ENCODE measurements around the gene KDM2A.

Gene KDM2A

DNA sequence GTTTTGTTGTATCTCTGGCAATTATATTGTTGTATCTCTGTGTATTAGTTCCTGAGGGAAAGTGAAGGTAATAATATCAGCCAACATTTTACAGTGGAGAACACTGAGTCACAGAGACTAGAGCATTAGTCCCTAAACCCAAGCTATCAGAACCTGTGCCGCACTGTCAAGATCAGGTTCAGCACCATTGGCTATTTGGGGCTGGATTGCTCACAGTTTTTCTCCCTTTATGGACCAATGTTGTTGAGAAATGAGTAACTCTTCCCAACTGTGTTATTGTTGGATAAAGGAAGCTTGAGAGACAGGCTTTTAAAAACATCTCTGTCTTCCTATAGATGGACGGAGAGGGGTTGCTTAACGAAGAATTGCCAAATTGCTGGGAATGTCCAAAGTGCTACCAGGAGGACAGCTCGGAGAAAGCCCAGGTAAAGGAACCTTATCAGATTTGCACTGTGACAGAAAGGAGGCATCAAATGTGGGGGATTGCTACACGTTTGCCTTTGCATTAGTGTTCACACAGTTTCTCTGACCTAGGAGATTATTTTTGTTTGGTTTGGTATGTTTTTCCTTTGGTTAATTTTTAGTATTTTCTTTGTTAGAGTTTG is 129.0 kb downstream of the KDM2A start (continued):
- TF ChIP-seq ZNF521 (tag by site-specific recombination; IDR thresholded peaks at IDR 0.05), result no peak

DNA sequence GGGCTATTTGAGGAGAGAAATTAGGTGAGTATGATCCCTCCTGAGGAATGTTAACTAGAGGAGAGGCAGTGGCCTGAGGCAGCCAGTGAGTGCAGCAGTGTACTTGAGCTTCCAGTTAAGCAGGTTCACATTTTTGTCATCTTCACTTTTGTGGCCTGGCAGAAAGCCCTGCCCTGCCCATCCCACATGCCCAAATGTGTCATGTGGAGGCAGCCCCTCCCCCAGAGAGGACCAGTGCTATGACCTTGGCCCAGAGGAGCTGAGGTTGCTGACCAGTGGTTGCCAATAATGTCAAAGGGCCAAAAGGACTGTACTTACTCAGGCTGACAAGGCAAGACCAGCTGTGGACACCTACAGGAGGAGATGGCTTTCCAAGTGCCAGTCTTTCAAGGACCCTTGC is 129.6 kb downstream of the KDM2A start:
- ChIA-PET POLR2A (interaction anchor here (2.9 kb wide), 1 partner anchor 9 kb away, joined by 8 read pairs; no protein-coding TSS in a partner anchor), CTCF (interaction anchor here (9.9 kb wide), 1 partner anchor 14 kb away, joined by 65 read pairs; no protein-coding TSS in a partner anchor)
- Histone ChIP-seq H3K4me1 (ENCODE audit: control insufficient read depth, insufficient read depth, low read length) (no peaks in the 10 kb centered on the region), H3K27ac (ENCODE audit: extremely low read depth, low read depth, low read length) (no peak overlapping the region), H3K4me3 (ENCODE audit: low read depth, low read length) (no peak overlapping the region), H3K9me3 (ENCODE audit: control insufficient read depth, insufficient read depth, low read depth, low read length) (no peaks in the 10 kb centered on the region), H3K36me3 (ENCODE audit: control insufficient read depth in 2 of 2, insufficient read depth in 1 of 2, low read length in 2 of 2) (peaks cover 7 to 97% of the 10 kb centered on the region in 2 experiments; a peak in 2 of 3 replicates)
- no peak for TF ChIP-seq ZNF175 (tag by site-specific recombination; IDR thresholded peaks at IDR 0.05)
- no peak for TF ChIP-seq ZBTB21 (tag by site-specific recombination; IDR thresholded peaks at IDR 0.05)
- TF ChIP-seq SCRT1 (tag by site-specific recombination; IDR thresholded peaks at IDR 0.05; ENCODE audit: borderline replicate concordance), result no peak
- no peak for TF ChIP-seq PRDM1 (tag by site-specific recombination; IDR thresholded peaks at IDR 0.05)

DNA sequence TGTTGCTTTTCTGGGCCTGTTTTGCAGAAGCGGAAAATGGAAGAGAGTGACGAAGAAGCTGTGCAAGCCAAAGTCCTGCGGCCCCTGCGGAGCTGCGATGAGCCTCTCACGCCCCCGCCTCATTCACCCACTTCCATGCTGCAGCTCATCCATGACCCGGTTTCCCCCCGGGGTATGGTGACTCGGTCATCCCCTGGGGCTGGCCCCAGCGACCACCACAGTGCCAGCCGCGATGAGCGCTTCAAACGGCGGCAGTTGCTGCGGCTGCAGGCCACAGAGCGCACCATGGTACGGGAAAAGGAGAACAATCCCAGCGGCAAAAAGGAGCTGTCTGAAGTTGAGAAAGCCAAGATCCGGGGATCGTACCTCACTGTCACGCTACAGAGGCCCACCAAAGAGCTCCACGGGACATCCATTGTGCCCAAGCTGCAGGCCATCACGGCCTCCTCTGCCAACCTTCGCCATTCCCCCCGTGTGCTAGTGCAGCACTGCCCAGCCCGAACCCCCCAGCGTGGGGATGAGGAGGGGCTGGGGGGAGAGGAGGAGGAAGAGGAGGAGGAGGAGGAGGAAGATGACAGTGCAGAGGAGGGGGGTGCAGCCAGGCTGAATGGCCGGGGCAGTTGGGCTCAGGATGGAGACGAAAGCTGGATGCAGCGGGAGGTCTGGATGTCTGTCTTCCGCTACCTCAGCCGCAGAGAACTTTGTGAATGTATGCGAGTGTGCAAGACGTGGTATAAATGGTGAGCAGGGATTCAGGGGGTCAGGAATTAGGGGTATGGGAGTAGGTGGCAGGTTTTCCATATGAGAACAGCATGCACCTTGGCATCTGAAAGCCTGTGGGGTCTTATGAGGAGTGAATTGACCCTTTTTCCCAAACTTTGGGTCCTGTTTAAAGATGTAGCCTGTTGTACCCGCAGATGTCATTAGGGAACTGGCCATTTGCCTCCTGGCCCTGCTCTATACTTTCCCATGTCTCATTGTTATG is 131.3 kb downstream of the KDM2A start:
- no peaks in the 10 kb centered on the region for H3K9me3 ChIP-seq (ENCODE audit: control insufficient read depth, insufficient read depth, low read depth, low read length)
- H3K27ac ChIP-seq (ENCODE audit: extremely low read depth, low read depth, low read length), result no peak overlapping the region
- ChIA-PET CTCF (interaction anchor here (0.5 to 9.9 kb wide), 4 partner anchors 12 to 135 kb away, joined by 3 to 65 read pairs (median 4); no protein-coding TSS in a partner anchor), POLR2A (interaction anchor here (1.0 to 2.9 kb wide), 1 partner anchor 11 kb away, joined by 3 to 8 read pairs; no protein-coding TSS in a partner anchor)
- H3K4me1 ChIP-seq (ENCODE audit: control insufficient read depth, insufficient read depth, low read length), result no peaks in the 10 kb centered on the region
- no peak overlapping the region for H3K4me3 ChIP-seq (ENCODE audit: low read depth, low read length)
- TF ChIP-seq ZNF513 (tag by site-specific recombination; IDR thresholded peaks at IDR 0.05) (peak; percentile 77), SETDB1 (IDR thresholded peaks at IDR 0.05; ENCODE audit: insufficient read length, low read length) (no peak), ZNF239 (tag by site-specific recombination; IDR thresholded peaks at IDR 0.05) (no peak)
- peaks cover 7 to 97% of the 10 kb centered on the region in 2 experiments; a peak in 2 of 3 replicates for H3K36me3 ChIP-seq (ENCODE audit: control insufficient read depth in 2 of 2, insufficient read depth in 1 of 2, low read length in 2 of 2)

- Histone ChIP-seq H3K36me3 (ENCODE audit: control insufficient read depth in 2 of 2, insufficient read depth in 1 of 2, low read length in 2 of 2) (peaks cover 7 to 99% of the 10 kb centered on the region in 2 experiments; a peak in 2 of 3 replicates), H3K27ac (ENCODE audit: extremely low read depth, low read depth, low read length) (no peak overlapping the region), H3K9me3 (ENCODE audit: control insufficient read depth, insufficient read depth, low read depth, low read length) (no peaks in the 10 kb centered on the region), H3K4me3 (ENCODE audit: low read depth, low read length) (no peak overlapping the region), H3K4me1 (ENCODE audit: control insufficient read depth, insufficient read depth, low read length) (no peaks in the 10 kb centered on the region)
- CTCF ChIA-PET, result interaction anchor here (0.6 to 9.9 kb wide), 5 partner anchors 11 to 209 kb away, joined by 3 to 65 read pairs (median 3); no protein-coding TSS in a partner anchor
- POLR2A ChIA-PET, result interaction anchor here (1.0 kb wide), 1 partner anchor 12 kb away, joined by 3 read pairs; no protein-coding TSS in a partner anchor
- TF ChIP-seq ZBTB6 (tag by site-specific recombination; IDR thresholded peaks at IDR 0.05), result no peak
- TF ChIP-seq TSHZ1 (tag by site-specific recombination; IDR thresholded peaks at IDR 0.05; ENCODE audit: borderline replicate concordance), result no peak
- TF ChIP-seq, protein P1, sequence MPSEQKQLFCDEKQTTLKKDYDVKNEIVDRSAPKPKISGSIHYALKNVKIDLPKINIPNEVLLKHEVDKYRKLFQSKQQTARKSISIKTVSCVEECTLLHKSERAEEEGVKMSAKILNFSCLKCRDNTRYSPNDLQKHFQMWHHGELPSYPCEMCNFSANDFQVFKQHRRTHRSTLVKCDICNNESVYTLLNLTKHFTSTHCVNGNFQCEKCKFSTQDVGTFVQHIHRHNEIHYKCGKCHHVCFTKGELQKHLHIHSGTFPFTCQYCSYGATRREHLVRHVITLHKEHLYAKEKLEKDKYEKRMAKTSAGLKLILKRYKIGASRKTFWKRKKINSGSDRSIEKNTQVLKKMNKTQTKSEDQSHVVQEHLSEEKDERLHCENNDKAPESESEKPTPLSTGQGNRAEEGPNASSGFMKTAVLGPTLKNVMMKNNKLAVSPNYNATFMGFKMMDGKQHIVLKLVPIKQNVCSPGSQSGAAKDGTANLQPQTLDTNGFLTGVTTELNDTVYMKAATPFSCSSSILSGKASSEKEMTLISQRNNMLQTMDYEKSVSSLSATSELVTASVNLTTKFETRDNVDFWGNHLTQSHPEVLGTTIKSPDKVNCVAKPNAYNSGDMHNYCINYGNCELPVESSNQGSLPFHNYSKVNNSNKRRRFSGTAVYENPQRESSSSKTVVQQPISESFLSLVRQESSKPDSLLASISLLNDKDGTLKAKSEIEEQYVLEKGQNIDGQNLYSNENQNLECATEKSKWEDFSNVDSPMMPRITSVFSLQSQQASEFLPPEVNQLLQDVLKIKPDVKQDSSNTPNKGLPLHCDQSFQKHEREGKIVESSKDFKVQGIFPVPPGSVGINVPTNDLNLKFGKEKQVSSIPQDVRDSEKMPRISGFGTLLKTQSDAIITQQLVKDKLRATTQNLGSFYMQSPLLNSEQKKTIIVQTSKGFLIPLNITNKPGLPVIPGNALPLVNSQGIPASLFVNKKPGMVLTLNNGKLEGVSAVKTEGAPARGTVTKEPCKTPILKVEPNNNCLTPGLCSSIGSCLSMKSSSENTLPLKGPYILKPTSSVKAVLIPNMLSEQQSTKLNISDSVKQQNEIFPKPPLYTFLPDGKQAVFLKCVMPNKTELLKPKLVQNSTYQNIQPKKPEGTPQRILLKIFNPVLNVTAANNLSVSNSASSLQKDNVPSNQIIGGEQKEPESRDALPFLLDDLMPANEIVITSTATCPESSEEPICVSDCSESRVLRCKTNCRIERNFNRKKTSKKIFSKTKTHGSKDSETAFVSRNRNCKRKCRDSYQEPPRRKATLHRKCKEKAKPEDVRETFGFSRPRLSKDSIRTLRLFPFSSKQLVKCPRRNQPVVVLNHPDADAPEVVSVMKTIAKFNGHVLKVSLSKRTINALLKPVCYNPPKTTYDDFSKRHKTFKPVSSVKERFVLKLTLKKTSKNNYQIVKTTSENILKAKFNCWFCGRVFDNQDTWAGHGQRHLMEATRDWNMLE (tag by site-specific recombination; conservative IDR thresholded peaks at IDR 0.05; ENCODE audit: low read depth), result no peak
- no peak for TF ChIP-seq ZSCAN23 (tag by site-specific recombination; IDR thresholded peaks at IDR 0.05)
- no peak for TF ChIP-seq ZNF184 (tag by site-specific recombination; IDR thresholded peaks at IDR 0.05)
- no peak for TF ChIP-seq GLIS1 (tag by site-specific recombination; IDR thresholded peaks at IDR 0.05)
- TF ChIP-seq ZNF239 (tag by site-specific recombination; IDR thresholded peaks at IDR 0.05), result no peak
Measured at GRCh38 chr11:67251841-67252240, 132.8 kb downstream of the KDM2A start.
